K562 (cell line): Measurements from ENCODE around the gene WWOX. TPM values are rescaled to one million over a fixed set of nuclear protein-coding genes. Genes with fewer than 3 reads are reported as not detected.

Experiments used
- ATAC-seq: fragments of 200-7000 bp; cut with Tn5 transposase; 3 replicates; pipeline ENCODE4 v1.9.1; 2020; ENCODE audit warnings: moderate library complexity
- BruUV-seq: library from RNA; stranded (reverse); fragments of 400-500 nt; replicated peaks from 2 replicates; lab custom pipeline; 2021; lab: Mats Ljungman, UMichigan
- CTCF ChIA-PET: fragments of 300-600 bp; formaldehyde crosslinking; extraction: SDS; loops from one replicate; lab custom pipeline; 2021; ENCODE audit warnings: low intra/inter-chr PET ratio; lab: Yijun Ruan, JAX
- POLR2A ChIA-PET: fragments of 300-600, 350-650 bp; sonication (Branson Sonifier 250); formaldehyde crosslinking; extraction: SDS; loops from one replicate; lab custom pipeline; 2021; ENCODE audit warnings: antibody characterized with exemption, inconsistent platforms; lab: Yijun Ruan, JAX
- DNase-seq, 4 experiments: peaks; one replicate each; pipeline versions ENCODE4 v3.0.0 to v3.0.0-alpha.2; 2011 to 2018; ENCODE audit warnings: low spot score in 3 of 4, mixed read lengths in 3 of 4; ENCODE audit errors: extremely low read depth in 1 of 4
- FAIRE-seq: peaks from 2 replicates; lab custom pipeline; 2011; peaks lifted over from hg19 to GRCh38; lab: Jason Lieb, UNC
- H2AFZ ChIP-seq: 2 replicates; pipeline ENCODE4 v1.6.0; 2011; ENCODE audit warnings: low read depth, low read length, control low read depth, inconsistent platforms
- H3K27ac ChIP-seq: fragments of 200-600 bp; 3 replicates; pipeline ENCODE4 v1.8.0; 2011; ENCODE audit warnings: low read depth, mild to moderate bottlenecking, control low read depth, inconsistent platforms, low read length, moderate library complexity, mixed read lengths; ENCODE audit errors: extremely low read depth
- H3K27me3 ChIP-seq, 2 experiments: fragments of 300-600 bp in 1 of 2; 2 replicates in 1 of 2; 3 replicates in 1 of 2; pipeline versions ENCODE4 v1.6.0 to v1.8.0; 2011; ENCODE audit warnings: inconsistent platforms in 2 of 2, low read length in 2 of 2, mild to moderate bottlenecking in 1 of 2, mixed read lengths in 1 of 2, moderate library complexity in 1 of 2; ENCODE audit not compliant: control insufficient read depth in 2 of 2, insufficient read depth in 2 of 2
- H3K36me3 ChIP-seq: fragments of 300-600 bp; 3 replicates; pipeline ENCODE4 v1.8.0; 2011; ENCODE audit warnings: mild to moderate bottlenecking, low read length, inconsistent platforms; ENCODE audit not compliant: control insufficient read depth, insufficient read depth
- H3K4me1 ChIP-seq, 2 experiments: fragments of 200-600 bp in 1 of 2; replicated peaks in 1 of 2; 2 replicates in 1 of 2; 3 replicates in 1 of 2; pipeline versions ENCODE4 v1.5.1 to v1.8.0; 2011; ENCODE audit warnings: inconsistent platforms in 2 of 2, low read length in 2 of 2, mild to moderate bottlenecking in 1 of 2, mixed read lengths in 1 of 2, moderate library complexity in 1 of 2; ENCODE audit not compliant: control insufficient read depth in 2 of 2, insufficient read depth in 2 of 2
- H3K4me2 ChIP-seq: 2 replicates; pipeline ENCODE4 v1.6.1; 2011; ENCODE audit warnings: low read length, control low read depth, inconsistent platforms, mixed read lengths; ENCODE audit not compliant: insufficient read depth
- H3K4me3 ChIP-seq: fragments of 200-600 bp; sonication (generic), shearing (Covaris generic); 2 replicates; pipeline ENCODE4 v1.5.1; 2016; ENCODE audit warnings: control low read depth, inconsistent platforms
- H3K79me2 ChIP-seq: fragments of 200-600 bp; 3 replicates; pipeline ENCODE4 v1.8.0; 2011; ENCODE audit warnings: low read length, inconsistent platforms; ENCODE audit not compliant: control insufficient read depth, insufficient read depth
- H3K9ac ChIP-seq, 2 experiments: 2 replicates each; pipeline versions ENCODE4 v1.6.0 to v1.6.1; 2011; ENCODE audit warnings: low read depth in 2 of 2, low read length in 2 of 2, control low read depth in 1 of 2, inconsistent platforms in 1 of 2, mild to moderate bottlenecking in 1 of 2, mixed read lengths in 1 of 2; ENCODE audit not compliant: insufficient read depth in 1 of 2
- H3K9me1 ChIP-seq: one replicate; pipeline ENCODE4 v1.6.0; 2011; ENCODE audit warnings: inconsistent platforms, mild to moderate bottlenecking, low read length, moderate library complexity; ENCODE audit not compliant: control insufficient read depth, insufficient read depth
- H3K9me3 ChIP-seq: replicated peaks from 2 replicates; pipeline ENCODE4 v1.5.1; 2011; ENCODE audit warnings: low read depth, low read length, inconsistent platforms; ENCODE audit not compliant: control insufficient read depth, insufficient read depth
- H4K20me1 ChIP-seq: replicated peaks from 2 replicates; pipeline ENCODE4 v1.6.1; 2011; ENCODE audit warnings: low read length, inconsistent platforms, mixed read lengths; ENCODE audit not compliant: control insufficient read depth, insufficient read depth
- BRD9 ChIP-seq: fragments of 450-650 bp; IDR thresholded peaks from 2 replicates; pipeline ENCODE4 v1.6.1; 2018; ENCODE audit warnings: low read depth; ENCODE audit not compliant: partially characterized antibody
- CHAMP1 ChIP-seq: fragments of 450-650 bp; IDR thresholded peaks from 2 replicates; pipeline ENCODE4 v1.6.1; 2016; ENCODE audit warnings: mild to moderate bottlenecking
- NFXL1 ChIP-seq: fragments of 450-650 bp; formaldehyde crosslinking; IDR thresholded peaks from 2 replicates; pipeline ENCODE4 v1.4.0; 2021; ENCODE audit warnings: mild to moderate bottlenecking
- NKRF ChIP-seq: fragments of 450-650 bp; IDR thresholded peaks from 2 replicates; pipeline ENCODE4 v1.6.1; 2016; ENCODE audit warnings: borderline replicate concordance
- POLR2H ChIP-seq: IDR thresholded peaks from 2 replicates; pipeline ENCODE4 v1.6.1; 2016; ENCODE audit warnings: missing genetic modification characterization, low read depth, mild to moderate bottlenecking, control low read depth, missing compliant biosample characterization, moderate library complexity
- SFPQ ChIP-seq: fragments of 200-400 bp; formaldehyde crosslinking; IDR thresholded peaks from 2 replicates; pipeline ENCODE4 v1.6.1; 2017; ENCODE audit warnings: mild to moderate bottlenecking, low read depth, low read length, moderate library complexity
- SIN3B ChIP-seq: fragments of 450-650 bp; IDR thresholded peaks from 2 replicates; pipeline ENCODE4 v1.6.1; 2017; ENCODE audit warnings: low read depth, mild to moderate bottlenecking, moderate library complexity
- SMAD4 ChIP-seq: fragments of 250-450 bp; sonication (Bioruptor Pico); conservative IDR thresholded peaks from 2 replicates; pipeline ENCODE4 v1.8.0; 2021; ENCODE audit warnings: inconsistent platforms, mild to moderate bottlenecking, moderate library complexity
- SNAPC5 ChIP-seq: fragments of 250-450 bp; sonication (Bioruptor Pico); IDR thresholded peaks from 2 replicates; pipeline ENCODE4 v1.8.0; 2021; ENCODE audit warnings: moderate library complexity, mild to moderate bottlenecking, inconsistent platforms
- TFE3 ChIP-seq: fragments of 450-650 bp; formaldehyde crosslinking; IDR thresholded peaks from 2 replicates; pipeline ENCODE4 v1.4.0; 2020; ENCODE audit warnings: mild to moderate bottlenecking, mixed read lengths
- ZNF395 ChIP-seq: fragments of 200-800 bp; sonication (Bioruptor generic); IDR thresholded peaks from 2 replicates; pipeline ENCODE4 v1.6.1; 2017; ENCODE audit warnings: missing genetic modification characterization, missing compliant biosample characterization
- ZNF780A ChIP-seq: fragments of 250-450 bp; sonication (Bioruptor Pico); IDR thresholded peaks from 2 replicates; pipeline ENCODE4 v1.5.0; 2021; ENCODE audit warnings: mild to moderate bottlenecking
- WGBS: fragments of 100-300 bp; shearing (Covaris generic); methylation state at CpG from one replicate; pipeline ENCODE4 v1.1.6; 2016; ENCODE audit warnings: low coverage, mixed read lengths; ENCODE audit not compliant: insufficient coverage; ENCODE audit errors: missing lambda C conversion rate; 5-methylcytosine and 5-hydroxymethylcytosine counted together
- in situ Hi-C: fragments of 300-500 bp; cut with MboI; formaldehyde crosslinking; loops from 4 replicates; pipeline ENCODE4 v1.15.0; 2018; ENCODE audit warnings: inconsistent platforms, mixed read lengths
- intact Hi-C: fragments of 100-400 bp; cut with micrococcal nuclease; formaldehyde crosslinking; loops from 2 replicates; pipeline ENCODE4 v1.14.2; 2022
- polyA plus RNA-seq, 8 experiments: library from polyadenylated mRNA; depleted of rRNA in 4 of 8; stranded (reverse) in 5 of 8; unstranded in 3 of 8; fragments of >200 nt; fragmentation: Nextera tagmentation in 2 of 8; fragmentation: Illumina TruSeq in 1 of 8; extraction: Ambion mirVana in 2 of 8; extraction: Trizol in 1 of 8; gene quantifications; 2 replicates each; pipeline versions ENCODE4 v1.2.1 to v1.2.3, GENCODE V29; 2011 to 2014; ENCODE audit warnings: inconsistent platforms in 1 of 8, missing spikeins in 1 of 8
- total RNA-seq, 7 experiments: library from RNA; depleted of rRNA in 6 of 7; stranded (reverse); fragments of >200 nt in 6 of 7; fragmentation: Illumina TruSeq in 2 of 7; extraction: Trizol in 2 of 7; gene quantifications; 2 replicates each; pipeline versions ENCODE4 v1.2.1 to v1.2.3, GENCODE V29; 2011 to 2021; ENCODE audit warnings: low replicate concordance in 1 of 7

The WWOX gene
- total and polyA plus RNA-seq, 9 of the 15 experiments (the other 6 are each of a cell fraction or from before 2014, with no cell fraction given) = 1.6 to 22.7 (median 8.1) TPM

- H3K79me2 ChIP-seq = no peaks in the 10 kb centered on the region
- H3K9me3 ChIP-seq = no peaks in the 10 kb centered on the region
- no TSS peak for BruUV-seq
- H2AFZ ChIP-seq = no peak overlapping the region
- no peaks in the 10 kb centered on the region for H3K36me3 ChIP-seq
- H3K9ac ChIP-seq = no peak overlapping the region
- DNase-seq (no peak), FAIRE-seq (no peak), ATAC-seq (no peak)
- ChIA-PET CTCF (interaction anchor here (0.6 kb wide), 1 partner anchor 144 kb away, joined by 3 read pairs; no protein-coding TSS in a partner anchor), POLR2A (interaction anchor here (1.1 kb wide), 1 partner anchor 13 kb away, joined by 4 read pairs; no protein-coding TSS in a partner anchor)
- no peaks in the 10 kb centered on the region for H3K9me1 ChIP-seq
- no peaks in the 10 kb centered on the region; a peak in 1 of 5 replicates for H3K4me1 ChIP-seq
- peaks cover 6 to 42% of the 10 kb centered on the region in 2 experiments; a peak in 3 of 5 replicates for H3K27me3 ChIP-seq
- intact Hi-C loops = no loop called here
- H3K4me3 ChIP-seq = no peak overlapping the region
- 0% methylated on average over 4 of the region's 4 CpGs for WGBS
- in situ Hi-C loops = no loop called here
- no peaks in the 10 kb centered on the region for H4K20me1 ChIP-seq
- no peak overlapping the region for H3K4me2 ChIP-seq
- H3K27ac ChIP-seq = no peak overlapping the region
- TF ChIP-seq SMAD4 (CRISPR knock-in tag) (no peak), NKRF (no peak), POLR2H (no peak), SFPQ (no peak), CHAMP1 (no peak), BRD9 (no peak), SNAPC5 (CRISPR knock-in tag) (no peak), SIN3B (no peak), ZNF780A (CRISPR knock-in tag) (no peak), ZNF395 (CRISPR knock-in tag) (no peak), TFE3 (CRISPR knock-in tag) (no peak), NFXL1 (CRISPR knock-in tag) (no peak)
Measured at GRCh38 chr16:79090966-79091365, 991.5 kb downstream of the WWOX start.
